ENCODE results near the gene GP2.
"Not testable (repeated sequence)": the region's sequence is repeated elsewhere in the genome, so short reads cannot be mapped to it uniquely, and the experiment has no call there.

Gene GP2

GRCh38 chr16:20323591-20324117 lies 3.7 kb downstream of the GP2 start:
- DNase-seq: no peak

- DNase-seq: no peak
These were observed 4.6 kb downstream of the GP2 start for GRCh38 chr16:20322696-20323095.

- no peak for DNase-seq
These were observed 5.6 kb downstream of the GP2 start for GRCh38 chr16:20321671-20322070.

- not testable (repeated sequence) for DNase-seq
These were observed 6.3 kb downstream of the GP2 start for GRCh38 chr16:20321051-20321450.

GRCh38 chr16:20320592-20320991 lies 6.7 kb downstream of the GP2 start:
- no peak for DNase-seq

GRCh38 chr16:20320178-20320577 lies 7.1 kb downstream of the GP2 start:
- DNase-seq: no peak

- no peak for DNase-seq
These were observed 7.9 kb downstream of the GP2 start for GRCh38 chr16:20319406-20319805.

GRCh38 chr16:20318437-20318836 lies 8.9 kb downstream of the GP2 start:
- no peak for DNase-seq

- DNase-seq: no peak
These were observed 9.3 kb downstream of the GP2 start for GRCh38 chr16:20318006-20318405.

- DNase-seq: no peak
These were observed 10.2 kb downstream of the GP2 start for GRCh38 chr16:20317117-20317516.

GRCh38 chr16:20316715-20317114 lies 10.6 kb downstream of the GP2 start:
- DNase-seq: no peak

- no peak for DNase-seq
These were observed 11.5 kb downstream of the GP2 start for GRCh38 chr16:20315764-20316163.

- no peak for DNase-seq
These were observed 12.7 kb downstream of the GP2 start for GRCh38 chr16:20314575-20314974.

- DNase-seq: no peak
These were observed 13.6 kb downstream of the GP2 start for GRCh38 chr16:20313741-20314140.

- not testable (repeated sequence) for DNase-seq
These were observed 14.7 kb downstream of the GP2 start for GRCh38 chr16:20312536-20313095.

- DNase-seq: no peak
These were observed 15.8 kb downstream of the GP2 start for GRCh38 chr16:20311548-20311947.

GRCh38 chr16:20310421-20311395 lies 16.6 kb downstream of the GP2 start:
- DNase-seq: no peak

GRCh38 chr16:20309786-20310185 lies 17.5 kb downstream of the GP2 start:
- DNase-seq: no peak

GRCh38 chr16:20308801-20309590 lies 18.3 kb downstream of the GP2 start:
- no peak for DNase-seq

GRCh38 chr16:20308266-20308665 lies 19.0 kb downstream of the GP2 start:
- DNase-seq: no peak

GRCh38 chr16:20307791-20308190 lies 19.5 kb downstream of the GP2 start:
- no peak for DNase-seq

- DNase-seq: no peak
These were observed 20.1 kb downstream of the GP2 start for GRCh38 chr16:20307240-20307671.

- no peak for DNase-seq
These were observed 20.9 kb downstream of the GP2 start for GRCh38 chr16:20306401-20306800.

Data from NCI-H748 treated with DMSO at 0.1 percent for 48 hours (cell line).